Endothelial cell (in vitro differentiated cells): Measurements from ENCODE around the gene PLIN5. TPM values are rescaled to one million over a fixed set of nuclear protein-coding genes. Genes with fewer than 3 reads are reported as not detected.

Source experiments
- DNase-seq: peaks from one replicate; pipeline ENCODE4 v3.0.0; 2021; ENCODE audit warnings: low spot score
- H3K27ac Mint-ChIP-seq: one replicate; pipeline ENCODE4 v1.8.0; 2021; ENCODE audit warnings: mixed read lengths, inconsistent platforms; ENCODE audit not compliant: unreplicated experiment
- H3K27me3 Mint-ChIP-seq: one replicate; pipeline ENCODE4 v1.8.0; 2021; ENCODE audit warnings: mild to moderate bottlenecking, moderate library complexity, mixed read lengths, inconsistent platforms; ENCODE audit not compliant: unreplicated experiment
- H3K36me3 Mint-ChIP-seq: one replicate; pipeline ENCODE4 v1.8.0; 2021; ENCODE audit warnings: mild to moderate bottlenecking, low read depth, mixed read lengths, inconsistent platforms; ENCODE audit not compliant: unreplicated experiment
- H3K4me1 Mint-ChIP-seq: one replicate; pipeline ENCODE4 v1.8.0; 2021; ENCODE audit warnings: mild to moderate bottlenecking, mixed read lengths, inconsistent platforms; ENCODE audit not compliant: unreplicated experiment
- H3K4me3 Mint-ChIP-seq: one replicate; pipeline ENCODE4 v1.8.0; 2021; ENCODE audit warnings: mild to moderate bottlenecking, mixed read lengths, inconsistent platforms; ENCODE audit not compliant: unreplicated experiment
- H3K9me3 Mint-ChIP-seq: one replicate; pipeline ENCODE4 v1.8.0; 2021; ENCODE audit warnings: mixed read lengths, inconsistent platforms; ENCODE audit not compliant: unreplicated experiment
- CTCF ChIP-seq: fragments of 200-600 bp; sonication (generic); IDR thresholded peaks from one replicate; pipeline ENCODE4 v1.5.0; 2021; ENCODE audit warnings: antibody characterized with exemption; ENCODE audit not compliant: unreplicated experiment
- total RNA-seq: library from RNA; stranded (reverse); fragmentation: NEBNext Ultra II Directional; extraction: Animal tissue kit (Norgen Biotek cat#: 25700); gene quantifications from one replicate; pipeline ENCODE4 v1.2.1, GENCODE V29; 2021; ENCODE audit not compliant: unreplicated experiment

The PLIN5 gene
- total RNA-seq, 1 donor from 2014 or later: 0.64 TPM

GRCh38 chr19:4523306-4524110 lies 11.5 kb downstream of the PLIN5 start:
- peak; percentile 60 for DNase-seq
- no peak overlapping the region for H3K4me3 Mint-ChIP-seq
- no peaks in the 10 kb centered on the region for H3K9me3 Mint-ChIP-seq
- H3K36me3 Mint-ChIP-seq: no peaks in the 10 kb centered on the region
- H3K27ac Mint-ChIP-seq: no peak overlapping the region
- H3K4me1 Mint-ChIP-seq: peaks cover 5% of the 10 kb centered on the region
- H3K27me3 Mint-ChIP-seq: peaks cover 11% of the 10 kb centered on the region
- TF ChIP-seq CTCF: peak; percentile 75

DNA sequence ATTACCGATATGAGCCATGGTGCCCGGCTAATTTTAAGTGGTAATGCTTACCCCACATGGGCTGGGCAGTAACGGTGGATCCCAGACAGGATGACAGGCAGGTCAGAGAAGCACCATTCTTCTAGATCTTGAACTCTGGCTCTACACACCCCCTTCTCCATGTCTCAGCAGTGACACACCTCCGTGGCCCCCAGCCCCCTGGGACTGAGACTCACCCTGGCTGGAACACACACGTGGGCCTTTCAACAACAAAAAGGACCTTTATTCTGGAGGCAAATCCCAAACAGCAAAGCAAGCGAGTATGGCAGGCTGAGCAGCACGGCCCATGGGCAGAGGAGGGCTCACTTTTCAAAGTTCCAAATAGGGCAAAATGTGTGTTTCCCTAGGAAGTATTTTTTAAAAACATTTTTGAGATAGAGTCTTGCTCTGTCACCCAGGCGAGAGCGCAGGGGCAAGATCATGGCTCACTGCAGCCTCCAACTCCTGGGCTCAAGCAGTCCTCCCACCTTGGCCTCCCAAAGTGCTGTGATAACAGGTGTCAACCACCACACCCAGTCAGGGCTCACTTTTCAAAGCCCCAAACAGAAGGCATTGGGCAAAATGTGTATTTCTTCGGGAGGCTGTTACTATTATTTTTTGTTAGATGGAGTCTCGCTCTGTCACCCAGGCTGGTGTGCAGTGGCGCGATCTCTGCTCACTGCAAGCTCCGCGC lies 12.6 kb downstream of the PLIN5 start:
- no peak for DNase-seq
- H3K27ac Mint-ChIP-seq: no peak overlapping the region
- no peak for TF ChIP-seq CTCF

DNA sequence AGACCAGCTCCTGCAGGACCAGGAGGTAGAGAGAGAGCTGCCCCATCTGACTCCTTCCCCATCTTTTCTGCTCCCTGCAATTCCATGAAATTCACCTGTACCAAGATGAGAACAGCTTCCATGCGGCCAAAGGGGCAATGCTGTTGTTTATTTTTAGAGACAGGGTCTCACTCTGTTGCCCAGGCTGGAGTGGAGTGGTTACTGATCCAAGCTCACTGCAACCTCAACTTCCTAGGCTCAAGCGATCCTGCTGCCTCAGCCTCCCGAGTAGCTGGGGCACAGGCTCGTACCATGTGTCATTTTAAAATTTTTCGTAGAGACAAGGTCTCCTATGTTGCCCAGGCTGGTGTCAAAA lies 13.2 kb downstream of the PLIN5 start:
- Mint-ChIP-seq H3K9me3 (no peaks in the 10 kb centered on the region), H3K27ac (no peak overlapping the region), H3K4me3 (no peak overlapping the region)

More for the DNA sequence above, 12.6 kb downstream of the PLIN5 start:
- Mint-ChIP-seq H3K36me3 (no peaks in the 10 kb centered on the region), H3K9me3 (no peaks in the 10 kb centered on the region), H3K27me3 (peaks cover 11% of the 10 kb centered on the region), H3K4me3 (no peak overlapping the region), H3K4me1 (peaks cover 5% of the 10 kb centered on the region)

GRCh38 chr19:4521170-4521887 lies 13.7 kb downstream of the PLIN5 start:
- no peaks in the 10 kb centered on the region for H3K9me3 Mint-ChIP-seq
- peaks cover 11% of the 10 kb centered on the region for H3K27me3 Mint-ChIP-seq
- no peak for TF ChIP-seq CTCF

More for the DNA sequence above, 13.2 kb downstream of the PLIN5 start:
- Mint-ChIP-seq H3K36me3 (no peaks in the 10 kb centered on the region), H3K4me1 (peaks cover 5% of the 10 kb centered on the region), H3K27me3 (peaks cover 11% of the 10 kb centered on the region)
- TF ChIP-seq CTCF: no peak
- no peak for DNase-seq

More at GRCh38 chr19:4521170-4521887, 13.7 kb downstream of the PLIN5 start:
- peak overlapping the region; percentile 23 for H3K4me3 Mint-ChIP-seq
- no peak for DNase-seq
- peaks cover 5% of the 10 kb centered on the region for H3K4me1 Mint-ChIP-seq
- no peak overlapping the region for H3K27ac Mint-ChIP-seq
- no peaks in the 10 kb centered on the region for H3K36me3 Mint-ChIP-seq
